H9 (cell line): ENCODE measurements around the gene SLC4A9. TPM values are rescaled to one million over a fixed set of nuclear protein-coding genes. Genes with fewer than 3 reads are reported as not detected.
A peak's percentile ranks its signal among the peaks of the same experiment; 100 is the strongest.

Experiments
- DNase-seq: peaks from one replicate; pipeline ENCODE4 v3.0.0-alpha.2; 2017
- H2AFZ ChIP-seq: one replicate; pipeline ENCODE4 v1.6.1; 2013; ENCODE audit warnings: mild to moderate bottlenecking, low read length, control low read depth, moderate library complexity
- H2AK5ac ChIP-seq: 2 replicates; pipeline ENCODE4 v1.6.1; 2013; ENCODE audit warnings: low read length, control low read depth, mixed read lengths; ENCODE audit not compliant: insufficient read length
- H2BK120ac ChIP-seq: one replicate; pipeline ENCODE4 v1.6.1; 2013; ENCODE audit warnings: low read depth, mild to moderate bottlenecking, low read length, control low read depth, inconsistent platforms; ENCODE audit not compliant: poor library complexity, severe bottlenecking
- H2BK12ac ChIP-seq: 2 replicates; pipeline ENCODE4 v1.6.1; 2013; ENCODE audit warnings: low read length, control low read depth, mixed read lengths, low read depth; ENCODE audit not compliant: insufficient read length
- H2BK15ac ChIP-seq: 2 replicates; pipeline ENCODE4 v1.6.1; 2013; ENCODE audit warnings: low read depth, low read length, control low read depth
- H2BK20ac ChIP-seq: one replicate; pipeline ENCODE4 v1.6.1; 2013; ENCODE audit warnings: low read depth, mild to moderate bottlenecking, low read length, control low read depth, inconsistent platforms; ENCODE audit not compliant: poor library complexity, severe bottlenecking
- H2BK5ac ChIP-seq: 2 replicates; pipeline ENCODE4 v1.6.1; 2013; ENCODE audit warnings: low read length, control low read depth, mixed read lengths; ENCODE audit not compliant: insufficient read length
- H3K14ac ChIP-seq: 2 replicates; pipeline ENCODE4 v1.6.1; 2013; ENCODE audit warnings: low read length, control low read depth; ENCODE audit not compliant: insufficient read depth
- H3K18ac ChIP-seq: 2 replicates; pipeline ENCODE4 v1.6.1; 2013; ENCODE audit warnings: low read depth, mild to moderate bottlenecking, mixed read lengths, low read length, control low read depth; ENCODE audit not compliant: insufficient read length
- H3K23ac ChIP-seq: 2 replicates; pipeline ENCODE4 v1.6.1; 2013; ENCODE audit warnings: low read length, control low read depth, mixed read lengths, low read depth; ENCODE audit not compliant: insufficient read length
- H3K23me2 ChIP-seq: 2 replicates; pipeline ENCODE4 v1.6.1; 2013; ENCODE audit warnings: low read depth, mild to moderate bottlenecking, mixed read lengths, low read length, control low read depth; ENCODE audit not compliant: insufficient read length, poor library complexity, severe bottlenecking
- H3K27ac ChIP-seq: 2 replicates; pipeline ENCODE4 v1.5.1; 2013; ENCODE audit warnings: low read length, control low read depth, mixed read lengths, low read depth; ENCODE audit not compliant: insufficient read length
- H3K27me3 ChIP-seq: 2 replicates; pipeline ENCODE4 v1.6.1; 2013; ENCODE audit warnings: low read length, control low read depth, inconsistent platforms; ENCODE audit not compliant: insufficient read depth
- H3K4ac ChIP-seq: 2 replicates; pipeline ENCODE4 v1.6.1; 2013; ENCODE audit warnings: low read depth, mild to moderate bottlenecking, control low read depth, inconsistent platforms, low read length, moderate library complexity
- H3K4me1 ChIP-seq: 2 replicates; pipeline ENCODE4 v1.6.1; 2013; ENCODE audit warnings: low read length, control low read depth, inconsistent platforms; ENCODE audit not compliant: insufficient read depth
- H3K4me2 ChIP-seq: 2 replicates; pipeline ENCODE4 v1.6.1; 2013; ENCODE audit warnings: low read length, control low read depth, mixed read lengths; ENCODE audit not compliant: insufficient read length, insufficient read depth
- H3K56ac ChIP-seq: 2 replicates; pipeline ENCODE4 v1.6.1; 2013; ENCODE audit warnings: low read depth, mild to moderate bottlenecking, mixed read lengths, low read length, control low read depth; ENCODE audit not compliant: insufficient read length
- H3K79me1 ChIP-seq: 2 replicates; pipeline ENCODE4 v1.6.1; 2013; ENCODE audit warnings: low read depth, mild to moderate bottlenecking, moderate library complexity, low read length, control low read depth, inconsistent platforms; ENCODE audit not compliant: insufficient read depth, poor library complexity, severe bottlenecking
- H3K79me2 ChIP-seq: 2 replicates; pipeline ENCODE4 v1.6.1; 2013; ENCODE audit warnings: low read length, control low read depth, inconsistent platforms; ENCODE audit not compliant: insufficient read depth
- H3K9ac ChIP-seq: 2 replicates; pipeline ENCODE4 v1.6.1; 2013; ENCODE audit warnings: low read length, control low read depth, mixed read lengths; ENCODE audit not compliant: insufficient read length; ENCODE audit errors: extremely low read depth
- H3K9me3 ChIP-seq: one replicate; pipeline ENCODE4 v1.6.1; 2013; ENCODE audit warnings: low read depth, low read length, inconsistent platforms; ENCODE audit not compliant: control insufficient read depth
- H3T11ph ChIP-seq: one replicate; pipeline ENCODE4 v1.6.1; 2013; ENCODE audit warnings: mild to moderate bottlenecking, low read length, control low read depth, inconsistent platforms
- H4K20me1 ChIP-seq: one replicate; pipeline ENCODE4 v1.6.1; 2013; ENCODE audit not compliant: control insufficient read depth, insufficient read length, insufficient read depth
- H4K5ac ChIP-seq: 2 replicates; pipeline ENCODE4 v1.6.1; 2013; ENCODE audit warnings: low read depth, mild to moderate bottlenecking, mixed read lengths, low read length, control low read depth; ENCODE audit not compliant: insufficient read length
- H4K8ac ChIP-seq: replicated peaks from 2 replicates; pipeline ENCODE4 v1.6.1; 2013; ENCODE audit warnings: low read length, control low read depth, mixed read lengths, low read depth; ENCODE audit not compliant: insufficient read length
- H4K91ac ChIP-seq: 2 replicates; pipeline ENCODE4 v1.6.1; 2013; ENCODE audit warnings: low read depth, mild to moderate bottlenecking, moderate library complexity, mixed read lengths, low read length, control low read depth; ENCODE audit not compliant: insufficient read length
- H3K27ac Mint-ChIP-seq, 3 experiments: 2 replicates in 2 of 3; 3 replicates in 1 of 3; pipeline ENCODE4 v1.8.0; 2020 to 2021; ENCODE audit warnings: mixed read lengths in 3 of 3, mild to moderate bottlenecking in 1 of 3, moderate library complexity in 1 of 3
- H3K27me3 Mint-ChIP-seq: 2 replicates; pipeline ENCODE4 v1.8.0; 2021; ENCODE audit warnings: low read depth, mild to moderate bottlenecking, moderate library complexity, mixed read lengths
- H3K36me3 Mint-ChIP-seq, 3 experiments: 2 replicates in 2 of 3; 3 replicates in 1 of 3; pipeline ENCODE4 v1.8.0; 2020 to 2021; ENCODE audit warnings: low read depth in 3 of 3, mixed read lengths in 3 of 3; ENCODE audit not compliant: insufficient read depth in 1 of 3
- H3K4me1 Mint-ChIP-seq, 2 experiments: 2 replicates each; pipeline ENCODE4 v1.8.0; 2020; ENCODE audit warnings: mixed read lengths in 2 of 2
- H3K4me3 Mint-ChIP-seq, 2 experiments: 2 replicates in 1 of 2; 3 replicates in 1 of 2; pipeline ENCODE4 v1.8.0; 2020 to 2021; ENCODE audit warnings: mild to moderate bottlenecking in 2 of 2, mixed read lengths in 2 of 2, moderate library complexity in 1 of 2
- H3K9me3 Mint-ChIP-seq, 2 experiments: 2 replicates in 1 of 2; 3 replicates in 1 of 2; pipeline ENCODE4 v1.8.0; 2020; ENCODE audit warnings: mild to moderate bottlenecking in 2 of 2, mixed read lengths in 2 of 2, moderate library complexity in 1 of 2
- WGBS: extraction: QIAGEN DNeasy Blood & Tissue Kit; methylation state at CpG from one replicate; pipeline ENCODE4 v1.1.7; 2013; ENCODE audit warnings: missing lambda C conversion rate, low lambda C conversion rate, mixed read lengths; ENCODE audit not compliant: insufficient read length; ENCODE audit errors: extremely low coverage; 5-methylcytosine and 5-hydroxymethylcytosine counted together
- total RNA-seq: library from RNA; stranded (reverse); gene quantifications from 2 replicates; pipeline ENCODE4 v1.2.1, GENCODE V29; 2021
- TF ChIP-seq, protein P1 (sequence below): fragments of 200-600 bp; sonication (generic); conservative IDR thresholded peaks from 3 replicates; pipeline ENCODE4 v1.8.0; 2021; ENCODE audit warnings: antibody characterized with exemption, mild to moderate bottlenecking

The SLC4A9 gene
- total RNA-seq, 1 experiment from 2014 or later, result 0.07 TPM

DNA sequence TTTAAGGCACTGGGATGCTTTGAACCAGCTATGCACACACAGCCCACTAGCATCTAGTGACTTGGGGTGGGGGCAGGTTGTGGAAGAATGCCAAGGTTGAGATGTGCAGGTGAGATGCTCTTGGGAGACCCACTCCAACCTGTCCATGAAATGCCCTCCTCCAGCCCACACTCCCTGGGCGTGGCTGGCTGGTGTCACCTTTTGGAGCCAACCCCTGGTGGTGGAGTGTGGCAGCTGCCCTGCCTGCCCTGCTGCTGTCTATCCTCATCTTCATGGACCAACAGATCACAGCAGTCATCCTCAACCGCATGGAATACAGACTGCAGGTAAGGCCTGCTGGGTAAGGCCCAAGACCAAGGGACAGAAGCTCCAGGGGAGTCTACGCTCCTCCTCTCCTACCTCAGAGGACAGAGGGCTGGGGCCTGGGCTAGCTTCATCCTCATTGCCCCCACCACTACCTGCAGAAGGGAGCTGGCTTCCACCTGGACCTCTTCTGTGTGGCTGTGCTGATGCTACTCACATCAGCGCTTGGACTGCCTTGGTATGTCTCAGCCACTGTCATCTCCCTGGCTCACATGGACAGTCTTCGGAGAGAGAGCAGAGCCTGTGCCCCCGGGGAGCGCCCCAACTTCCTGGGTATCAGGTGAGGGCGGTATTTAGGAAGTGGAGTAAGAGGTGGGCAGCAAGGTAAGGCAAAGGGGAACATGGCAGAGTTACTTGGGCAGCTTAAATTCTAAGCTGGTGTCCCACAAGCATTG is 7.4 kb downstream of the SLC4A9 start:
- Mint-ChIP-seq H3K4me1 (peaks cover 7 to 14% of the 10 kb centered on the region in 2 experiments), H3K27me3 (peaks cover 10% of the 10 kb centered on the region), H3K27ac (no peak overlapping the region), H3K4me3 (no peak overlapping the region), H3K9me3 (no peaks in the 10 kb centered on the region), H3K36me3 (no peaks in the 10 kb centered on the region)
- DNase-seq, result no peak
- Histone ChIP-seq H4K5ac (no peak overlapping the region), H4K20me1 (no peaks in the 10 kb centered on the region), H3K18ac (no peak overlapping the region), H3K9me3 (no peaks in the 10 kb centered on the region), H3K4ac (no peak overlapping the region), H3K23ac (no peak overlapping the region), H4K91ac (no peak overlapping the region), H3K27ac (no peak overlapping the region), H2BK5ac (no peak overlapping the region), H3K4me2 (no peak overlapping the region), H3K14ac (no peak overlapping the region), H3K27me3 (no peaks in the 10 kb centered on the region), H2BK12ac (no peak overlapping the region), H2BK120ac (no peak overlapping the region), H2AK5ac (no peak overlapping the region), H3K56ac (no peak overlapping the region), H2AFZ (no peak overlapping the region), H3K9ac (no peak overlapping the region), H3K79me2 (no peaks in the 10 kb centered on the region), H3K4me1 (no peaks in the 10 kb centered on the region; the same call in 1 of the 2 replicates), H2BK15ac (no peak overlapping the region), H3K79me1 (no peaks in the 10 kb centered on the region), H3K23me2 (peaks cover 4% of the 10 kb centered on the region), H3T11ph (no peak overlapping the region), H4K8ac (no peak overlapping the region), H2BK20ac (no peak overlapping the region)
- no CpG with 5 or more reads among the region's 8 CpGs for WGBS
- TF ChIP-seq, protein P1, sequence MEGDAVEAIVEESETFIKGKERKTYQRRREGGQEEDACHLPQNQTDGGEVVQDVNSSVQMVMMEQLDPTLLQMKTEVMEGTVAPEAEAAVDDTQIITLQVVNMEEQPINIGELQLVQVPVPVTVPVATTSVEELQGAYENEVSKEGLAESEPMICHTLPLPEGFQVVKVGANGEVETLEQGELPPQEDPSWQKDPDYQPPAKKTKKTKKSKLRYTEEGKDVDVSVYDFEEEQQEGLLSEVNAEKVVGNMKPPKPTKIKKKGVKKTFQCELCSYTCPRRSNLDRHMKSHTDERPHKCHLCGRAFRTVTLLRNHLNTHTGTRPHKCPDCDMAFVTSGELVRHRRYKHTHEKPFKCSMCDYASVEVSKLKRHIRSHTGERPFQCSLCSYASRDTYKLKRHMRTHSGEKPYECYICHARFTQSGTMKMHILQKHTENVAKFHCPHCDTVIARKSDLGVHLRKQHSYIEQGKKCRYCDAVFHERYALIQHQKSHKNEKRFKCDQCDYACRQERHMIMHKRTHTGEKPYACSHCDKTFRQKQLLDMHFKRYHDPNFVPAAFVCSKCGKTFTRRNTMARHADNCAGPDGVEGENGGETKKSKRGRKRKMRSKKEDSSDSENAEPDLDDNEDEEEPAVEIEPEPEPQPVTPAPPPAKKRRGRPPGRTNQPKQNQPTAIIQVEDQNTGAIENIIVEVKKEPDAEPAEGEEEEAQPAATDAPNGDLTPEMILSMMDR, result peak; percentile 37; the same call in 2 of the 3 replicates
